ENCODE measurements around the gene STAT3. TPM values are rescaled to one million over a fixed set of nuclear protein-coding genes. Genes with fewer than 3 reads are reported as not detected.

Gene STAT3
- total RNA-seq, 4 donors from 2014 or later: 115 to 298 (median 171) TPM

GRCh38 chr17:42413464-42414040, 25.3 kb upstream of the STAT3 start:
- intact Hi-C loops (cut with DNase I; ENCODE audit: low total_unique reads): no loop called here
- peak overlapping the region; percentile 60 to 91 for H3K27ac ChIP-seq
- H3K4me1 ChIP-seq: peaks cover 16 to 31% of the 10 kb centered on the region in 2 donors
- H3K36me3 ChIP-seq: no peaks in the 10 kb centered on the region
- no peaks in the 10 kb centered on the region for H3K27me3 ChIP-seq
- TF ChIP-seq CTCF (IDR thresholded peaks at IDR 0.05) (no peak), POLR2A (IDR thresholded peaks at IDR 0.05) (no peak)
- no peak for DNase-seq
- no peaks in the 10 kb centered on the region for H3K9me3 ChIP-seq
- H3K4me3 ChIP-seq: no peak overlapping the region

GRCh38 chr17:42411905-42412679, 23.9 kb upstream of the STAT3 start:
- intact Hi-C loops (cut with DNase I; ENCODE audit: low total_unique reads): no loop called here
- no peak for TF ChIP-seq POLR2A (IDR thresholded peaks at IDR 0.05)
- no peak for TF ChIP-seq CTCF (IDR thresholded peaks at IDR 0.05)
- Histone ChIP-seq H3K36me3 (no peaks in the 10 kb centered on the region), H3K4me1 (peaks cover 24 to 44% of the 10 kb centered on the region in 2 donors), H3K4me3 (no peak overlapping the region), H3K27ac (peak overlapping the region; percentile 84 to 91), H3K9me3 (no peaks in the 10 kb centered on the region), H3K27me3 (no peaks in the 10 kb centered on the region)
- DNase-seq: no peak

- Histone ChIP-seq H3K9me3 (no peaks in the 10 kb centered on the region), H3K36me3 (no peaks in the 10 kb centered on the region), H3K27ac (peak overlapping the region; percentile 84 to 91), H3K4me3 (no peak overlapping the region), H3K4me1 (peaks cover 22 to 52% of the 10 kb centered on the region in 2 donors), H3K27me3 (no peaks in the 10 kb centered on the region)
- no peak for TF ChIP-seq POLR2A (IDR thresholded peaks at IDR 0.05)
- TF ChIP-seq CTCF (IDR thresholded peaks at IDR 0.05): no peak
- intact Hi-C loops (cut with DNase I; ENCODE audit: low total_unique reads): no loop called here
- no peak for DNase-seq
These were observed 23.1 kb upstream of the STAT3 start for GRCh38 chr17:42411361-42411760.

GRCh38 chr17:42410319-42410685, 22.1 kb upstream of the STAT3 start:
- TF ChIP-seq POLR2A (IDR thresholded peaks at IDR 0.05): no peak
- peak overlapping the region; percentile 84 to 91 for H3K27ac ChIP-seq
- H3K9me3 ChIP-seq: no peaks in the 10 kb centered on the region
- no peak for DNase-seq
- H3K36me3 ChIP-seq: no peaks in the 10 kb centered on the region
- intact Hi-C loops (cut with DNase I; ENCODE audit: low total_unique reads): no loop called here
- peaks cover 22 to 55% of the 10 kb centered on the region in 2 donors for H3K4me1 ChIP-seq
- no peaks in the 10 kb centered on the region for H3K27me3 ChIP-seq
- no peak overlapping the region for H3K4me3 ChIP-seq

- no peaks in the 10 kb centered on the region for H3K36me3 ChIP-seq
- DNase-seq: peak; percentile 80 to 89
- intact Hi-C loops (cut with DNase I; ENCODE audit: low total_unique reads): no loop called here
- H3K27me3 ChIP-seq: no peaks in the 10 kb centered on the region
- H3K4me1 ChIP-seq: peaks cover 22 to 50% of the 10 kb centered on the region in 2 donors
- H3K27ac ChIP-seq: peak overlapping the region; percentile 84 to 91
- H3K9me3 ChIP-seq: no peaks in the 10 kb centered on the region
- H3K4me3 ChIP-seq: no peak overlapping the region
- TF ChIP-seq POLR2A (IDR thresholded peaks at IDR 0.05) (no peak), CTCF (IDR thresholded peaks at IDR 0.05) (no peak)
These were observed 21.5 kb upstream of the STAT3 start for GRCh38 chr17:42409523-42410318.
